Neuronal stem cell (in vitro differentiated cells): Measurements from ENCODE around the gene SLC2A1.

ENCODE experiments used
- DNase-seq: peaks from one replicate; pipeline ENCODE4 v3.0.0-alpha.2; 2013; ENCODE audit warnings: low spot score
- H2AFZ ChIP-seq: one replicate; pipeline ENCODE4 v1.6.1; 2013; ENCODE audit warnings: mild to moderate bottlenecking, low read length, inconsistent platforms
- H2AK5ac ChIP-seq: 2 replicates; pipeline ENCODE4 v1.6.1; 2013; ENCODE audit warnings: low read depth, mild to moderate bottlenecking, inconsistent platforms, low read length, moderate library complexity, mixed read lengths
- H2BK120ac ChIP-seq: 2 replicates; pipeline ENCODE4 v1.6.1; 2013; ENCODE audit warnings: low read depth, mild to moderate bottlenecking, inconsistent platforms, low read length, moderate library complexity, mixed read lengths
- H2BK12ac ChIP-seq: one replicate; pipeline ENCODE4 v1.6.1; 2013; ENCODE audit warnings: low read length, inconsistent platforms
- H2BK15ac ChIP-seq: 2 replicates; pipeline ENCODE4 v1.6.1; 2013; ENCODE audit warnings: mild to moderate bottlenecking, low read length, inconsistent platforms, mixed read lengths
- H2BK5ac ChIP-seq: one replicate; pipeline ENCODE4 v1.6.1; 2013; ENCODE audit warnings: inconsistent platforms, mild to moderate bottlenecking, low read length, moderate library complexity
- H3K14ac ChIP-seq: one replicate; pipeline ENCODE4 v1.6.1; 2013; ENCODE audit warnings: low read length, inconsistent platforms
- H3K18ac ChIP-seq: 2 replicates; pipeline ENCODE4 v1.6.1; 2013; ENCODE audit warnings: low read length, inconsistent platforms
- H3K23ac ChIP-seq: 2 replicates; pipeline ENCODE4 v1.6.1; 2013; ENCODE audit warnings: low read depth, mild to moderate bottlenecking, mixed read lengths, low read length, inconsistent platforms; ENCODE audit not compliant: poor library complexity
- H3K27ac ChIP-seq: replicated peaks from 3 replicates; pipeline ENCODE4 v1.5.1; 2013; ENCODE audit warnings: low read length, inconsistent platforms
- H3K27me3 ChIP-seq, 3 experiments: 2 replicates each; pipeline ENCODE4 v1.6.1; 2013; ENCODE audit warnings: low read length in 3 of 3, mild to moderate bottlenecking in 2 of 3, inconsistent platforms in 1 of 3, low read depth in 1 of 3, mixed read lengths in 1 of 3, moderate library complexity in 1 of 3; ENCODE audit not compliant: control insufficient read depth in 3 of 3, insufficient read depth in 3 of 3
- H3K36me3 ChIP-seq, 2 donors: replicated peaks in 1 of 2; 2 replicates each; pipeline ENCODE4 v1.6.1; 2013; ENCODE audit warnings: low read length in 2 of 2; ENCODE audit not compliant: control insufficient read depth in 2 of 2, insufficient read depth in 2 of 2
- H3K4ac ChIP-seq: 2 replicates; pipeline ENCODE4 v1.6.1; 2013; ENCODE audit warnings: inconsistent platforms, mild to moderate bottlenecking, low read length, moderate library complexity
- H3K4me1 ChIP-seq, 2 donors: 1 replicate in 1 of 2; 2 replicates in 1 of 2; pipeline ENCODE4 v1.6.1; 2013; ENCODE audit warnings: low read length in 2 of 2, low read depth in 1 of 2; ENCODE audit not compliant: control insufficient read depth in 2 of 2, insufficient read depth in 1 of 2
- H3K4me2 ChIP-seq: one replicate; pipeline ENCODE4 v1.6.1; 2013; ENCODE audit warnings: mild to moderate bottlenecking, low read length, inconsistent platforms; ENCODE audit not compliant: insufficient read depth, poor library complexity, severe bottlenecking
- H3K4me3 ChIP-seq, 2 donors: 2 replicates each; pipeline ENCODE4 v1.5.1; 2013; ENCODE audit warnings: low read length in 2 of 2, mild to moderate bottlenecking in 2 of 2, inconsistent platforms in 1 of 2, moderate library complexity in 1 of 2
- H3K79me1 ChIP-seq: one replicate; pipeline ENCODE4 v1.6.1; 2013; ENCODE audit warnings: low read depth, mild to moderate bottlenecking, inconsistent platforms, low read length, moderate library complexity
- H3K9ac ChIP-seq: one replicate; pipeline ENCODE4 v1.6.1; 2013; ENCODE audit warnings: mild to moderate bottlenecking, low read depth, low read length, inconsistent platforms; ENCODE audit not compliant: poor library complexity
- H3K9me3 ChIP-seq, 2 donors: replicated peaks in 1 of 2; 2 replicates each; pipeline versions ENCODE3 to v1.6.1; 2013; ENCODE audit warnings: low read length in 2 of 2, mild to moderate bottlenecking in 2 of 2, inconsistent platforms in 1 of 2, low read depth in 1 of 2, mixed read lengths in 1 of 2, moderate library complexity in 1 of 2; ENCODE audit not compliant: control insufficient read depth in 2 of 2, insufficient read depth in 1 of 2
- H4K8ac ChIP-seq: one replicate; pipeline ENCODE4 v1.6.1; 2013; ENCODE audit warnings: low read depth, mild to moderate bottlenecking, inconsistent platforms, low read length, moderate library complexity
- H4K91ac ChIP-seq: one replicate; pipeline ENCODE4 v1.6.1; 2013; ENCODE audit warnings: low read length, low read depth, mild to moderate bottlenecking, inconsistent platforms; ENCODE audit not compliant: poor library complexity
- WGBS, 2 donors: extraction: QIAGEN DNeasy Blood & Tissue Kit; methylation state at CpG; one replicate each; pipeline ENCODE4 v1.1.7; 2013; ENCODE audit warnings: missing lambda C conversion rate in 2 of 2, mixed read lengths in 1 of 2; ENCODE audit not compliant: insufficient read length in 2 of 2, insufficient replicate concordance in 1 of 2; ENCODE audit errors: extremely low coverage in 2 of 2; 5-methylcytosine and 5-hydroxymethylcytosine counted together

SLC2A1 gene

DNA sequence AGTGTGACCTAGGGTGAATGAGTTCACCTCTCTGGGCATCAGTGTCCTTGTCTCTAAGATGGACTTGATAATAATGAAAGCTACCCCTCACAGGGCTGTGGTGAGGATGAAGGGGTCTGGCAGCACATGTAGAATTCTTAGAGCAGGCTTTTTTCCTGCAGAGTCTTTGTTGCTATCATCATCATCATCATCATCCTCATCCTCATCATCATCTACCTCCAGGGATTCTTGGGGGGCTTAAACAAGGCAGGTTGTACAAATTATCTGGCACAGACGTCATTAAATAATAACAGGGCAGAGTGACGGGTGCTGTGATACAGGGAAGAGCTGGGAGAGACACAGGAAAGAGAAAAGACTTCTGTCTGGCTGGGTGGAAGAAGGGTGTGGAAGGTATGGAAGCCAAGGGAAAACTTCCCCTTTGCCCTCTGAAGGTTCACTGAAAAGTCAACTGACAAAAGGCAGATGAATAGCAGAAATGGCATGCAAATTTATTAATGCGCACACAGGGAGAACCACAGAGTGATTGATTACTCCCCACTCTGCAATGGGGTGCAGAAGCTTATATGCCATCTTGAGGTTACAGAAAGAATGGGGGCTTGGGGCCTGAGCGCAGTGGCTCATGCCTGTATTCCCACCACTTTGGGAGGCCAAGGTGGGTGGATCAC is 17.0 kb upstream of the SLC2A1 start:
- H3K9ac ChIP-seq: no peak overlapping the region
- H3K23ac ChIP-seq: no peak overlapping the region
- peaks cover 0 to 2% of the 10 kb centered on the region in 2 donors for H3K36me3 ChIP-seq
- DNase-seq: no peak
- H3K9me3 ChIP-seq: no peaks in the 10 kb centered on the region
- H2BK5ac ChIP-seq: no peak overlapping the region
- no peak overlapping the region for H3K4ac ChIP-seq
- no peak overlapping the region for H4K8ac ChIP-seq
- H3K4me1 ChIP-seq: peaks cover 14 to 27% of the 10 kb centered on the region in 2 donors
- H2BK15ac ChIP-seq: no peak overlapping the region
- no peak overlapping the region for H3K4me3 ChIP-seq
- H3K27ac ChIP-seq: no peak overlapping the region
- H3K27me3 ChIP-seq: no peaks in the 10 kb centered on the region
- H3K14ac ChIP-seq: no peak overlapping the region
- H3K4me2 ChIP-seq: no peak overlapping the region
- no peak overlapping the region for H2AFZ ChIP-seq
- H2BK120ac ChIP-seq: no peak overlapping the region
- WGBS, 2 donors: no CpG with 5 or more reads among the region's 4 CpGs
- no peak overlapping the region for H2AK5ac ChIP-seq
- H2BK12ac ChIP-seq: no peak overlapping the region
- no peaks in the 10 kb centered on the region for H3K79me1 ChIP-seq
- no peak overlapping the region for H4K91ac ChIP-seq
- H3K18ac ChIP-seq: no peak overlapping the region

DNA sequence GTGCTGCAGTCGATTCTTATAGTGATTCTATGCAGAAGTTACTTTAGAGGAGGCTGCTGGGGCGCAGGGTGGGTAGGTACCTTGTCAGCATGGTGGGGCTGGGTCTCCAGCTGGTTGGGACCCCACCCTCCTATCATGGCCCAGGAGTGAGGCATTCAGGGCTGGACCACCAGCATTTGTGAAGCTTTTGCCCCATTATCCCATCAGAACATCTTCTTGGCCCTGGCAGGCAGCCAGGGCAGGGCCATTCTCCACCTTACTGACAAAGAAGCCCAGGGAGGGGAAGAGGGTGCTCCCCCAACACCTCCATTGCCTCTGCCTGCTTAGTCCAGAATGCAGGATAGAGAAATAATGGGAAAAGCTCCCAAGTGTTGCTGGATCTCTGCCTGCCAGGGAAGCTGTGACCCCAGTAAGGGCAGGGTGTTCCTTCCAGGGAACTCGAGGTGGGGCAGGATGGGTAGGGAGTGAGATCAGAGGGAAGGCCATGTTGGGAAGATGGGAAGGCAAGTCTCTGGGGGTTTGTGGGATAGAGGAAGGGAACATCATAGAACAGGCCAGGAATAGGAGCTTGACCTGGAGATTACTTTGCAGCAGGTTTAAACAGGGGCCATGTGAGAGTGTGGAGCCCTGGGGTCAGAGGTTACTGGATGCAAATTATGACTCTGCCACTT is 16.2 kb upstream of the SLC2A1 start:
- H2AK5ac ChIP-seq: no peak overlapping the region
- no peak overlapping the region for H3K23ac ChIP-seq
- H3K14ac ChIP-seq: no peak overlapping the region
- H3K27me3 ChIP-seq: no peaks in the 10 kb centered on the region
- no CpG with 5 or more reads among the region's 3 CpGs for WGBS, 2 donors
- no peak overlapping the region for H2BK15ac ChIP-seq
- H2AFZ ChIP-seq: no peak overlapping the region
- DNase-seq: no peak
- peak overlapping the region; percentile 63 for H3K18ac ChIP-seq
- no peak overlapping the region for H2BK12ac ChIP-seq
- H3K4me1 ChIP-seq: peaks cover 14 to 27% of the 10 kb centered on the region in 2 donors
- H2BK5ac ChIP-seq: no peak overlapping the region
- no peak overlapping the region for H4K91ac ChIP-seq
- H3K4me3 ChIP-seq: no peak overlapping the region
- H3K79me1 ChIP-seq: no peaks in the 10 kb centered on the region
- no peak overlapping the region for H3K4me2 ChIP-seq
- H3K9me3 ChIP-seq: no peaks in the 10 kb centered on the region
- H3K9ac ChIP-seq: peak overlapping the region; percentile 18
- H3K4ac ChIP-seq: no peak overlapping the region
- H3K27ac ChIP-seq: no peak overlapping the region
- H3K36me3 ChIP-seq: peaks cover 0 to 2% of the 10 kb centered on the region in 2 donors
- no peak overlapping the region for H2BK120ac ChIP-seq
- no peak overlapping the region for H4K8ac ChIP-seq

DNA sequence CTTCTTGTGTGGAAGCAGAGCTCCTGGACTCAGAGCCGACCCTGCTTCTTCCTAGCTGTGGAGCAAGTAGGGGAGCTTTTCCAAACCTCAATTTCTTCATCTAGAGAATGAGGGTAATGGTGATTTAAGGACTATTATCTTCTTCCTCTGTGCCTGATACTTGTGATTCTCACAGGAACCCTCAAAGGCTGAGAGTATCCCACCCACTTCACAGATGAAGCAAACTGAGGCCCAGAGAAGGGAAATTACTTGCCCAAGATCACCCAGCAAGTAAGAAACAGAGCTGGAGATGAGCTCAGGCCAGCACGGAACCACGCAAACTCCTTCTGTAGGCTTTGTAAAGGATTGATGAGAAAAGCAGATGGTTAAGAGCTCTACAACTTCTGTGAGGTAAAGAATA is 15.1 kb upstream of the SLC2A1 start:
- Histone ChIP-seq H4K91ac (no peak overlapping the region), H3K23ac (no peak overlapping the region), H3K79me1 (no peaks in the 10 kb centered on the region), H3K4me1 (peaks cover 11 to 24% of the 10 kb centered on the region in 2 donors), H3K9ac (no peak overlapping the region), H3K4me3 (no peak overlapping the region), H2BK120ac (no peak overlapping the region), H2BK12ac (no peak overlapping the region), H3K14ac (no peak overlapping the region), H3K27ac (no peak overlapping the region), H4K8ac (no peak overlapping the region), H2AFZ (peak overlapping the region; percentile 54), H3K36me3 (peaks cover 0 to 2% of the 10 kb centered on the region in 2 donors), H3K18ac (no peak overlapping the region), H3K4ac (no peak overlapping the region), H2AK5ac (no peak overlapping the region), H3K9me3 (no peaks in the 10 kb centered on the region), H3K27me3 (no peaks in the 10 kb centered on the region), H2BK15ac (no peak overlapping the region), H3K4me2 (no peak overlapping the region), H2BK5ac (no peak overlapping the region)
- DNase-seq: no peak
- no CpG with 5 or more reads among the region's 3 CpGs for WGBS, 2 donors

DNA sequence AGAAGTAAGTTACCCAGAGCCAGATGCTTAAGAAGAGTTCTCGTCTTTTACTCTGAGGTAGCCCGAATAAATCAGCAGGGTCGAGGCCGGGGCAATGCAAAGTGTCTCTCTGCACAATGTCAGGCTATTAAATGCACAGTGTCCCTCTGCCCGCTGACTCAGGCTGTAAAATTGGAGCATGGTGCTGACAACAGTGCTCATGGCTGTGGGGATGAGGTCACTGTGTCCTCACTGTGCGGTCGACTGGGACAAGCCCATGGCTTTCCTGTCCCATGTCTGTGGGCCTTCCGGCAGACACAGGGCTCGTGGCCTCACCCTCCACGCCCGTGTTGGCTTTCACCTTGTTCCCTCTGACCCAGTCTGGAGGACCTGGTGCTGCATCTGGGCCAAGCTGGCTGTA is 14.6 kb upstream of the SLC2A1 start:
- no peak overlapping the region for H3K27ac ChIP-seq
- H3K79me1 ChIP-seq: no peaks in the 10 kb centered on the region
- H3K14ac ChIP-seq: peak overlapping the region; percentile 21
- no peak for DNase-seq
- H3K4me2 ChIP-seq: no peak overlapping the region
- no peak overlapping the region for H2BK15ac ChIP-seq
- H3K4me3 ChIP-seq: no peak overlapping the region
- peak overlapping the region; percentile 54 for H2AFZ ChIP-seq
- no peak overlapping the region for H2BK12ac ChIP-seq
- no peak overlapping the region for H2BK120ac ChIP-seq
- peaks cover 0 to 2% of the 10 kb centered on the region in 2 donors for H3K36me3 ChIP-seq
- H3K18ac ChIP-seq: peak overlapping the region; percentile 46
- no peak overlapping the region for H2BK5ac ChIP-seq
- no CpG with 5 or more reads among the region's 11 CpGs for WGBS, 2 donors
- no peak overlapping the region for H4K8ac ChIP-seq
- H3K4ac ChIP-seq: no peak overlapping the region
- H3K4me1 ChIP-seq: peaks cover 6 to 19% of the 10 kb centered on the region in 2 donors
- H4K91ac ChIP-seq: peak overlapping the region; percentile 10
- no peaks in the 10 kb centered on the region for H3K9me3 ChIP-seq
- H3K23ac ChIP-seq: no peak overlapping the region
- H3K9ac ChIP-seq: peak overlapping the region; percentile 38
- H3K27me3 ChIP-seq: no peaks in the 10 kb centered on the region
- no peak overlapping the region for H2AK5ac ChIP-seq
